Astrocyte (in vitro differentiated cells and primary cell): Measurements from ENCODE around the gene CALML5. TPM values are rescaled to one million over a fixed set of nuclear protein-coding genes. Genes with fewer than 3 reads are reported as not detected.

Experiments
- DNase-seq: peaks from one replicate; pipeline ENCODE4 v3.0.0-alpha.2; 2010; ENCODE audit warnings: low read depth
- FAIRE-seq: peaks from 2 replicates; lab custom pipeline; 2011; peaks lifted over from hg19 to GRCh38; lab: Jason Lieb, UNC
- H2AFZ ChIP-seq: 2 replicates; pipeline ENCODE4 v1.6.0; 2012; ENCODE audit warnings: low read depth, low read length, inconsistent platforms
- H3K27ac ChIP-seq: 2 replicates; pipeline ENCODE4 v1.5.1; 2011; ENCODE audit warnings: low read depth, low read length, inconsistent platforms
- H3K27me3 ChIP-seq: 2 replicates; pipeline ENCODE4 v1.6.0; 2011; ENCODE audit warnings: low read length, inconsistent platforms; ENCODE audit not compliant: insufficient read depth
- H3K36me3 ChIP-seq: 2 replicates; pipeline ENCODE4 v1.5.1; 2011; ENCODE audit warnings: low read length, inconsistent platforms; ENCODE audit not compliant: insufficient read depth
- H3K4me1 ChIP-seq: 2 replicates; pipeline ENCODE4 v1.5.1; 2011; ENCODE audit warnings: low read length, inconsistent platforms; ENCODE audit not compliant: insufficient read depth
- H3K4me2 ChIP-seq: 2 replicates; pipeline ENCODE4 v1.6.0; 2012; ENCODE audit warnings: low read length, inconsistent platforms
- H3K4me3 ChIP-seq: 2 replicates; pipeline ENCODE4 v1.5.1; 2011; ENCODE audit warnings: low read depth, mild to moderate bottlenecking, low read length, inconsistent platforms; ENCODE audit not compliant: insufficient read depth
- H3K79me2 ChIP-seq: 2 replicates; pipeline ENCODE4 v1.6.0; 2012; ENCODE audit warnings: mild to moderate bottlenecking, low read length, inconsistent platforms; ENCODE audit not compliant: insufficient read depth
- H3K9ac ChIP-seq: 2 replicates; pipeline ENCODE4 v1.6.0; 2012; ENCODE audit warnings: mild to moderate bottlenecking, low read length, inconsistent platforms
- H3K9me3 ChIP-seq: 2 replicates; pipeline ENCODE4 v1.5.1; 2012; ENCODE audit warnings: low read depth, mild to moderate bottlenecking, low read length, inconsistent platforms; ENCODE audit not compliant: insufficient read depth
- H4K20me1 ChIP-seq: 2 replicates; pipeline ENCODE4 v1.6.0; 2012; ENCODE audit warnings: low read length, inconsistent platforms; ENCODE audit not compliant: insufficient read depth
- H3K27ac Mint-ChIP-seq: one replicate; pipeline ENCODE4 v1.8.0; 2021; ENCODE audit warnings: mild to moderate bottlenecking, mixed read lengths; ENCODE audit not compliant: unreplicated experiment
- H3K27me3 Mint-ChIP-seq: one replicate; pipeline ENCODE4 v1.8.0; 2021; ENCODE audit warnings: low read depth, mixed read lengths; ENCODE audit not compliant: unreplicated experiment
- H3K36me3 Mint-ChIP-seq: one replicate; pipeline ENCODE4 v1.8.0; 2021; ENCODE audit warnings: low read depth, mixed read lengths; ENCODE audit not compliant: unreplicated experiment
- H3K4me1 Mint-ChIP-seq: one replicate; pipeline ENCODE4 v1.8.0; 2021; ENCODE audit warnings: low read depth, mixed read lengths; ENCODE audit not compliant: unreplicated experiment
- H3K4me3 Mint-ChIP-seq: one replicate; pipeline ENCODE4 v1.8.0; 2021; ENCODE audit warnings: mild to moderate bottlenecking, moderate library complexity, mixed read lengths; ENCODE audit not compliant: unreplicated experiment
- H3K9me3 Mint-ChIP-seq: one replicate; pipeline ENCODE4 v1.8.0; 2021; ENCODE audit warnings: mild to moderate bottlenecking, mixed read lengths; ENCODE audit not compliant: unreplicated experiment
- EZH2 ChIP-seq: IDR thresholded peaks from 2 replicates; pipeline ENCODE4 v1.6.1; 2012; ENCODE audit warnings: mild to moderate bottlenecking, low read length, inconsistent platforms; ENCODE audit not compliant: insufficient read depth
- total RNA-seq: library from RNA; stranded (reverse); gene quantifications from 2 replicates; pipeline ENCODE4 v1.2.1, GENCODE V29; 2021
- TF ChIP-seq, protein P1 (sequence below): IDR thresholded peaks from 2 replicates; pipeline ENCODE4 v1.5.1; 2011; ENCODE audit warnings: low read depth, mild to moderate bottlenecking, inconsistent platforms, low read length, moderate library complexity; ENCODE audit not compliant: insufficient read depth

Gene CALML5
- total RNA-seq, 1 donor from 2014 or later = not detected

DNA sequence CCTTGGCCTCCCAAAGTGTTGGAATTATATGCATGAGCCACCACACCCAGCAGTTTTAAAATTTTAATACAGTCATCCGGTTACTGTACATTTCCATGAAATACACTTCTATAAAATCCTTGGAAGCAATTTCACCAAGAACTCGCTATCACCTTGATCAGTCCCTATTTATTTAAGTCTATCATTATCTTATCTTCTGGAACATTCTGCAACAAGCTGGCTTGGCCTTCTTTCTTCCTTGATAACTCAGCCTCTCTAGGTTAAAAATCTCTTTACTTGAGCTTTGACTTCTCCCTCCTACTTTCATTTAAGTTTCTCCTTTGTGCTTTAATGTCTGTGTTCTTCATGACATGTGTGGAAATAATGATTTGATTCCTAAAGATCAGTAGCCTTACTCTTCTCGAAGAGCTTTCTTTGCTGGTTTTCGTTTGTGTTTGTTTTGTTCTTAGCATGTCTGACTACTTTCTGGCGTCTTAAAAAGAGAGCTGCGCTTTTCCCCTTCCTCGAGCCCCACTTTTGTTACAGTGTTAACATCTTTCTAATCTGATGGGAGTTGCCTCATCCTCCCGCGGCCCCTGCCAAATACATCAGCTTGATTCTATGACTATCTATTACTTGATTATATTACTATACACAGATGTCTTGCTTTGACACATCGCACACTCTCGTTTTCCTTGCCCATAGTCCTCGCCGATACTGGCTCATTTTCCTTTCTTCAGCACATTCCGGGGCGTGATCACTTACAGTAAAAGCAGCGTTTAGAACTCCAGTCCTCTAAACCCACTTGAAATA, 11.1 kb upstream of the CALML5 start:
- Histone ChIP-seq H3K4me3 (no peak overlapping the region), H3K4me2 (no peak overlapping the region), H3K4me1 (no peaks in the 10 kb centered on the region), H3K27ac (no peak overlapping the region), H3K27me3 (peaks cover 7% of the 10 kb centered on the region), H3K36me3 (no peaks in the 10 kb centered on the region), H3K9me3 (no peaks in the 10 kb centered on the region), H4K20me1 (no peaks in the 10 kb centered on the region), H2AFZ (no peak overlapping the region), H3K9ac (no peak overlapping the region), H3K79me2 (no peaks in the 10 kb centered on the region)
- Mint-ChIP-seq H3K4me1 (no peaks in the 10 kb centered on the region), H3K27ac (no peak overlapping the region), H3K36me3 (no peaks in the 10 kb centered on the region), H3K27me3 (peaks cover 48% of the 10 kb centered on the region), H3K4me3 (no peak overlapping the region), H3K9me3 (no peaks in the 10 kb centered on the region)
- FAIRE-seq (no peak), DNase-seq (no peak)
- TF ChIP-seq, protein P1, sequence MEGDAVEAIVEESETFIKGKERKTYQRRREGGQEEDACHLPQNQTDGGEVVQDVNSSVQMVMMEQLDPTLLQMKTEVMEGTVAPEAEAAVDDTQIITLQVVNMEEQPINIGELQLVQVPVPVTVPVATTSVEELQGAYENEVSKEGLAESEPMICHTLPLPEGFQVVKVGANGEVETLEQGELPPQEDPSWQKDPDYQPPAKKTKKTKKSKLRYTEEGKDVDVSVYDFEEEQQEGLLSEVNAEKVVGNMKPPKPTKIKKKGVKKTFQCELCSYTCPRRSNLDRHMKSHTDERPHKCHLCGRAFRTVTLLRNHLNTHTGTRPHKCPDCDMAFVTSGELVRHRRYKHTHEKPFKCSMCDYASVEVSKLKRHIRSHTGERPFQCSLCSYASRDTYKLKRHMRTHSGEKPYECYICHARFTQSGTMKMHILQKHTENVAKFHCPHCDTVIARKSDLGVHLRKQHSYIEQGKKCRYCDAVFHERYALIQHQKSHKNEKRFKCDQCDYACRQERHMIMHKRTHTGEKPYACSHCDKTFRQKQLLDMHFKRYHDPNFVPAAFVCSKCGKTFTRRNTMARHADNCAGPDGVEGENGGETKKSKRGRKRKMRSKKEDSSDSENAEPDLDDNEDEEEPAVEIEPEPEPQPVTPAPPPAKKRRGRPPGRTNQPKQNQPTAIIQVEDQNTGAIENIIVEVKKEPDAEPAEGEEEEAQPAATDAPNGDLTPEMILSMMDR = no peak
- TF ChIP-seq EZH2 = no peak

DNA sequence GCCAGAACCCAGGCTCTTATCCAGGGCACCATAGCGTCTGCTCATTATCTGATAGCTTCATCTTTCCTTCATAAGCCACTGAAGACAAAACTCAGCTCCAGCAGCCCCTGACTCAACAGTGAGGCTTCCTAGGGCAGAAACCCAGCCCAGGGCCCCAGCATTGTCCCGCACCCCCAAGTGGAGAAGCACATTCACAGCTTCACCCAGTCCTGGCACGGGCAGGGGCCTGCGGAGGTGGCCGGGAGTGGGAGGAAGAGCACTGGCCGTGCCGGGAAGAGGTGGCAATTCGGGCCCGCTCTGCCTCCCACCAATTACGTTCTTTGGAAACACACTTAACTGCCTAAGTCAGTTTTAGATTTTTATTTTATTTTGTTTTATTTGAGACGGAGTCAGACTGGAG, 10.3 kb upstream of the CALML5 start:
- H3K4me3 ChIP-seq = no peak overlapping the region
- no peaks in the 10 kb centered on the region for H3K79me2 ChIP-seq
- peaks cover 55% of the 10 kb centered on the region for H3K27me3 Mint-ChIP-seq
- no peak overlapping the region for H2AFZ ChIP-seq
- H3K27ac ChIP-seq = no peak overlapping the region
- H3K4me1 Mint-ChIP-seq = no peaks in the 10 kb centered on the region
- TF ChIP-seq, protein P1 = no peak
- TF ChIP-seq EZH2 = no peak
- no peak overlapping the region for H3K9ac ChIP-seq
- no peaks in the 10 kb centered on the region for H4K20me1 ChIP-seq
- no peaks in the 10 kb centered on the region for H3K9me3 ChIP-seq
- FAIRE-seq = no peak
- DNase-seq = no peak
- no peaks in the 10 kb centered on the region for H3K36me3 ChIP-seq
- no peak overlapping the region for H3K27ac Mint-ChIP-seq
- no peak overlapping the region for H3K4me3 Mint-ChIP-seq
- no peaks in the 10 kb centered on the region for H3K9me3 Mint-ChIP-seq
- no peaks in the 10 kb centered on the region for H3K4me1 ChIP-seq
- no peak overlapping the region for H3K4me2 ChIP-seq
- peaks cover 7% of the 10 kb centered on the region for H3K27me3 ChIP-seq
- H3K36me3 Mint-ChIP-seq = no peaks in the 10 kb centered on the region

DNA sequence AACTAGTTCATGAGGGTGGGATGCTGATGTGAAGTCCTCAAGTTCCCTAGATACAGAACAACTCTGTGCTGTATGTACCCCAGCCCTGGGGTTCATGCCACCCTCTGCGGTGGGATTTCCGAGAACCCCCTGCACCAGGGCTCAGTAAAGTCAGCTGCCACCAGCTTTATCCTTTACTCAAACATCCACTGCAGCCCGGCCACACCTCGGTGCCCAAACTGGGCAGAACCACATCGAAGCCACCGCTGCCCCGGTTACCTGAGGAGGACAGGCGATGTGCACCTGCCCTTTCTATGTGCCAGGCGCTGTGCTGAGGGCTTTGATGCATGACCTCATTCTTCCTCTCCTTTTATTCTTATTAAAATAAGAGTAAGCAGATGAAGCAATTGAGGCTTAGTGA, 9.9 kb upstream of the CALML5 start:
- H3K27me3 Mint-ChIP-seq = peaks cover 57% of the 10 kb centered on the region
- no peak for DNase-seq

More for the DNA sequence above, 9.9 kb upstream of the CALML5 start:
- Histone ChIP-seq H3K79me2 (no peaks in the 10 kb centered on the region), H3K9me3 (no peaks in the 10 kb centered on the region), H3K27me3 (peaks cover 9% of the 10 kb centered on the region), H3K4me3 (no peak overlapping the region), H3K4me2 (no peak overlapping the region), H2AFZ (no peak overlapping the region), H3K36me3 (no peaks in the 10 kb centered on the region), H3K4me1 (no peaks in the 10 kb centered on the region), H3K9ac (no peak overlapping the region), H4K20me1 (no peaks in the 10 kb centered on the region), H3K27ac (no peak overlapping the region)
- FAIRE-seq = no peak
- Mint-ChIP-seq H3K4me1 (no peaks in the 10 kb centered on the region), H3K27ac (no peak overlapping the region), H3K9me3 (no peaks in the 10 kb centered on the region), H3K36me3 (no peaks in the 10 kb centered on the region), H3K4me3 (no peak overlapping the region)
- TF ChIP-seq EZH2 = no peak
- TF ChIP-seq, protein P1 = no peak
